ENCODE results near the gene HSPG2. TPM values are rescaled to one million over a fixed set of nuclear protein-coding genes. Genes with fewer than 3 reads are reported as not detected.

Gene HSPG2
- total and polyA plus RNA-seq, 9 of the 15 experiments (the other 6 are each of a cell fraction or from before 2014, with no cell fraction given): 0.14 to 160 (median 15.7) TPM

- TF ChIP-seq, protein P1, sequence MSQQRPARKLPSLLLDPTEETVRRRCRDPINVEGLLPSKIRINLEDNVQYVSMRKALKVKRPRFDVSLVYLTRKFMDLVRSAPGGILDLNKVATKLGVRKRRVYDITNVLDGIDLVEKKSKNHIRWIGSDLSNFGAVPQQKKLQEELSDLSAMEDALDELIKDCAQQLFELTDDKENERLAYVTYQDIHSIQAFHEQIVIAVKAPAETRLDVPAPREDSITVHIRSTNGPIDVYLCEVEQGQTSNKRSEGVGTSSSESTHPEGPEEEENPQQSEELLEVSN (IDR thresholded peaks at IDR 0.05; ENCODE audit: borderline replicate concordance in 1 of 2, extremely low read depth in 1 of 2, insufficient read depth in 1 of 2, insufficient read length in 1 of 2, low read depth in 1 of 2, low read length in 1 of 2, poor library complexity in 1 of 2, severe bottlenecking in 1 of 2): peak in 1 of 2 experiments; percentile 64
- TF ChIP-seq, protein P2, sequence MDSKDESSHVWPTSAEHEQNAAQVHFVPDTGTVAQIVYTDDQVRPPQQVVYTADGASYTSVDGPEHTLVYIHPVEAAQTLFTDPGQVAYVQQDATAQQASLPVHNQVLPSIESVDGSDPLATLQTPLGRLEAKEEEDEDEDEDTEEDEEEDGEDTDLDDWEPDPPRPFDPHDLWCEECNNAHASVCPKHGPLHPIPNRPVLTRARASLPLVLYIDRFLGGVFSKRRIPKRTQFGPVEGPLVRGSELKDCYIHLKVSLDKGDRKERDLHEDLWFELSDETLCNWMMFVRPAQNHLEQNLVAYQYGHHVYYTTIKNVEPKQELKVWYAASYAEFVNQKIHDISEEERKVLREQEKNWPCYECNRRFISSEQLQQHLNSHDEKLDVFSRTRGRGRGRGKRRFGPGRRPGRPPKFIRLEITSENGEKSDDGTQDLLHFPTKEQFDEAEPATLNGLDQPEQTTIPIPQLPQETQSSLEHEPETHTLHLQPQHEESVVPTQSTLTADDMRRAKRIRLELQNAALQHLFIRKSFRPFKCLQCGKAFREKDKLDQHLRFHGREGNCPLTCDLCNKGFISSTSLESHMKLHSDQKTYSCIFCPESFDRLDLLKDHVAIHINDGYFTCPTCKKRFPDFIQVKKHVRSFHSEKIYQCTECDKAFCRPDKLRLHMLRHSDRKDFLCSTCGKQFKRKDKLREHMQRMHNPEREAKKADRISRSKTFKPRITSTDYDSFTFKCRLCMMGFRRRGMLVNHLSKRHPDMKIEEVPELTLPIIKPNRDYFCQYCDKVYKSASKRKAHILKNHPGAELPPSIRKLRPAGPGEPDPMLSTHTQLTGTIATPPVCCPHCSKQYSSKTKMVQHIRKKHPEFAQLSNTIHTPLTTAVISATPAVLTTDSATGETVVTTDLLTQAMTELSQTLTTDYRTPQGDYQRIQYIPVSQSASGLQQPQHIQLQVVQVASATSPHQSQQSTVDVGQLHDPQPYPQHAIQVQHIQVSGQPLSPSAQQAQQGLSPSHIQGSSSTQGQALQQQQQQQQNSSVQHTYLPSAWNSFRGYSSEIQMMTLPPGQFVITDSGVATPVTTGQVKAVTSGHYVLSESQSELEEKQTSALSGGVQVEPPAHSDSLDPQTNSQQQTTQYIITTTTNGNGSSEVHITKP (IDR thresholded peaks at IDR 0.05; ENCODE audit: partially characterized antibody): peak; percentile 86
- TF ChIP-seq XRCC5 (IDR thresholded peaks at IDR 0.05; ENCODE audit: low read depth, low read length): 0 out of 2 replicates have a peak, but pooled peaks have one; percentile 71
- no peak for TF ChIP-seq BRCA1 (IDR thresholded peaks at IDR 0.05)
- TF ChIP-seq BRCA1 (CRISPR knock-in tag; IDR thresholded peaks at IDR 0.05): no peak
- TF ChIP-seq E2F5 (CRISPR knock-in tag; IDR thresholded peaks at IDR 0.05): no peak
- TF ChIP-seq, protein P3, sequence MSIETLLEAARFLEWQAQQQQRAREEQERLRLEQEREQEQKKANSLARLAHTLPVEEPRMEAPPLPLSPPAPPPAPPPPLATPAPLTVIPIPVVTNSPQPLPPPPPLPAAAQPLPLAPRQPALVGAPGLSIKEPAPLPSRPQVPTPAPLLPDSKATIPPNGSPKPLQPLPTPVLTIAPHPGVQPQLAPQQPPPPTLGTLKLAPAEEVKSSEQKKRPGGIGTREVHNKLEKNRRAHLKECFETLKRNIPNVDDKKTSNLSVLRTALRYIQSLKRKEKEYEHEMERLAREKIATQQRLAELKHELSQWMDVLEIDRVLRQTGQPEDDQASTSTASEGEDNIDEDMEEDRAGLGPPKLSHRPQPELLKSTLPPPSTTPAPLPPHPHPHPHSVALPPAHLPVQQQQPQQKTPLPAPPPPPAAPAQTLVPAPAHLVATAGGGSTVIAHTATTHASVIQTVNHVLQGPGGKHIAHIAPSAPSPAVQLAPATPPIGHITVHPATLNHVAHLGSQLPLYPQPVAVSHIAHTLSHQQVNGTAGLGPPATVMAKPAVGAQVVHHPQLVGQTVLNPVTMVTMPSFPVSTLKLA (conservative IDR thresholded peaks at IDR 0.05): peak; percentile 41 to 78
- no peak; the same call in 1 of the 2 replicates for TF ChIP-seq LCOR (CRISPR knock-in tag; IDR thresholded peaks at IDR 0.05)
- peak; percentile 90 for TF ChIP-seq ZNF589 (CRISPR knock-in tag; IDR thresholded peaks at IDR 0.05; ENCODE audit: low read depth)
- no peak for TF ChIP-seq GABPA (tag; conservative IDR thresholded peaks at IDR 0.05; ENCODE audit: low read depth)
- 0 out of 2 replicates have a peak, but pooled peaks have one; percentile 32 for TF ChIP-seq NR2C2 (CRISPR knock-in tag; IDR thresholded peaks at IDR 0.05)
- no peak for TF ChIP-seq NR2C2 (tag; IDR thresholded peaks at IDR 0.05)
- peak; percentile 36; the same call in 1 of the 2 replicates for TF ChIP-seq MTA1 (IDR thresholded peaks at IDR 0.05; ENCODE audit: borderline replicate concordance)
- TF ChIP-seq ZFP36 (IDR thresholded peaks at IDR 0.05; ENCODE audit: low read depth, low read length, partially characterized antibody): no peak
- TF ChIP-seq RBBP5 (IDR thresholded peaks at IDR 0.05; ENCODE audit: borderline replicate concordance, insufficient read depth, low read length, poor library complexity, severe bottlenecking): no peak
- TF ChIP-seq E2F3 (CRISPR knock-in tag; IDR thresholded peaks at IDR 0.05): 0 out of 2 replicates have a peak, but pooled peaks have one; percentile 43
- TF ChIP-seq ZNF274 (IDR thresholded peaks at IDR 0.05; ENCODE audit: borderline replicate concordance, low read depth, low read length): no peak
- peak; percentile 80; the same call in 1 of the 2 replicates for TF ChIP-seq LEF1 (IDR thresholded peaks at IDR 0.05)
Observed at GRCh38 chr1:21906173-21907078, 30.7 kb downstream of the HSPG2 start (continued).
